HepG2 (cell line): ENCODE results near the gene SERHL2. TPM values are rescaled to one million over a fixed set of nuclear protein-coding genes. Genes with fewer than 3 reads are reported as not detected.

ENCODE experiments used
- CC2D1A ChIP-seq: sonication (generic); formaldehyde crosslinking; IDR thresholded peaks from 2 replicates; pipeline ENCODE4 v1.8.1; 2023; ENCODE audit warnings: mild to moderate bottlenecking, missing genetic modification reagents
- HIVEP1 ChIP-seq: sonication (generic); formaldehyde crosslinking; IDR thresholded peaks from 2 replicates; pipeline ENCODE4 v1.4.0; 2020; ENCODE audit warnings: mild to moderate bottlenecking, missing genetic modification reagents
- MXD4 ChIP-seq: IDR thresholded peaks from 2 replicates; pipeline ENCODE4 v1.6.1; 2016; ENCODE audit warnings: mild to moderate bottlenecking, missing biosample characterization, missing genetic modification reagents
- RAD51 ChIP-seq: fragments of 450-650 bp; IDR thresholded peaks from 2 replicates; pipeline ENCODE4 v1.6.1; 2016; ENCODE audit warnings: borderline replicate concordance
- SOX5 ChIP-seq: IDR thresholded peaks from 2 replicates; pipeline ENCODE4 v1.6.1; 2016; ENCODE audit warnings: borderline replicate concordance
- TAF15 ChIP-seq: fragments of 200-400 bp; formaldehyde crosslinking; IDR thresholded peaks from one replicate; pipeline ENCODE4 v1.6.1; 2018; ENCODE audit warnings: mild to moderate bottlenecking, low read depth, low read length; ENCODE audit not compliant: poor library complexity, severe bottlenecking
- ZMYM2 ChIP-seq: sonication (generic); formaldehyde crosslinking; IDR thresholded peaks from 2 replicates; pipeline ENCODE4 v1.8.0; 2022; ENCODE audit warnings: mild to moderate bottlenecking, missing genetic modification reagents
- ZNF124 ChIP-seq: sonication (generic); formaldehyde crosslinking; IDR thresholded peaks from 2 replicates; pipeline ENCODE4 v1.4.0; 2020; ENCODE audit warnings: missing genetic modification reagents
- ZNF20 ChIP-seq: sonication (generic); formaldehyde crosslinking; IDR thresholded peaks from 2 replicates; pipeline ENCODE4 v1.4.0; 2020; ENCODE audit warnings: mild to moderate bottlenecking, moderate library complexity, missing genetic modification reagents
- ZNF317 ChIP-seq: sonication (generic); formaldehyde crosslinking; IDR thresholded peaks from 2 replicates; pipeline ENCODE4 v1.5.0; 2020; ENCODE audit warnings: mild to moderate bottlenecking, missing genetic modification reagents
- ZNF501 ChIP-seq: sonication (generic); formaldehyde crosslinking; IDR thresholded peaks from 2 replicates; pipeline ENCODE4 v1.5.1; 2020; ENCODE audit warnings: mild to moderate bottlenecking, moderate library complexity, missing genetic modification reagents
- ZNF558 ChIP-seq: sonication (generic); formaldehyde crosslinking; IDR thresholded peaks from 2 replicates; pipeline ENCODE4 v1.9.0; 2022; ENCODE audit warnings: mild to moderate bottlenecking, missing genetic modification reagents, borderline replicate concordance
- ZNF775 ChIP-seq: sonication (generic); formaldehyde crosslinking; IDR thresholded peaks from 2 replicates; pipeline ENCODE4 v1.4.0; 2020; ENCODE audit warnings: missing genetic modification reagents, mild to moderate bottlenecking, moderate library complexity, borderline replicate concordance
- polyA plus RNA-seq, 8 experiments: library from polyadenylated mRNA; depleted of rRNA in 3 of 8; stranded (reverse) in 7 of 8; unstranded in 1 of 8; fragments of >200 nt; fragmentation: Illumina TruSeq in 4 of 8; extraction: Trizol in 4 of 8; gene quantifications; 2 replicates each; pipeline versions ENCODE4 v1.2.1 to v1.2.3, GENCODE V29; 2011 to 2016; ENCODE audit warnings: low read depth in 4 of 8, missing spikeins in 1 of 8, mixed read lengths in 1 of 8; ENCODE audit not compliant: insufficient read depth in 1 of 8
- total RNA-seq, 5 experiments: library from RNA; depleted of rRNA; stranded (reverse); fragments of >200 nt; fragmentation: Illumina TruSeq; extraction: Trizol; gene quantifications; 2 replicates each; pipeline ENCODE4 v1.2.3, GENCODE V29; 2016; ENCODE audit warnings: low read depth in 1 of 5
- TF ChIP-seq, protein P1 (sequence below): sonication (generic); formaldehyde crosslinking; IDR thresholded peaks from 2 replicates; pipeline ENCODE4 v1.4.0; 2020; ENCODE audit warnings: missing genetic modification reagents, borderline replicate concordance
- TF ChIP-seq, protein P2 (sequence below): sonication (generic); formaldehyde crosslinking; IDR thresholded peaks from 2 replicates; pipeline ENCODE4 v1.5.1; 2020; ENCODE audit warnings: missing genetic modification reagents, mild to moderate bottlenecking, borderline replicate concordance
- TF ChIP-seq, protein P3 (sequence below): IDR thresholded peaks from 2 replicates; pipeline ENCODE4 v1.6.1; 2016
- TF ChIP-seq, protein P4 (sequence below): sonication (generic); formaldehyde crosslinking; IDR thresholded peaks from 2 replicates; pipeline ENCODE4 v1.5.0; 2020; ENCODE audit warnings: mild to moderate bottlenecking, missing genetic modification reagents, moderate library complexity
- TF ChIP-seq, protein P5 (sequence below): sonication (generic); formaldehyde crosslinking; IDR thresholded peaks from 2 replicates; pipeline ENCODE4 v1.4.0; 2020; ENCODE audit warnings: missing genetic modification reagents
- TF ChIP-seq, protein P6 (sequence below): sonication (generic); formaldehyde crosslinking; IDR thresholded peaks from 2 replicates; pipeline ENCODE4 v1.4.0; 2020; ENCODE audit warnings: missing genetic modification reagents, borderline replicate concordance

Gene SERHL2
- total and polyA plus RNA-seq, 2 of the 13 experiments (the other 11 are each of a cell fraction or from before 2014, with no cell fraction given) = 1.0 to 1.8 TPM

DNA sequence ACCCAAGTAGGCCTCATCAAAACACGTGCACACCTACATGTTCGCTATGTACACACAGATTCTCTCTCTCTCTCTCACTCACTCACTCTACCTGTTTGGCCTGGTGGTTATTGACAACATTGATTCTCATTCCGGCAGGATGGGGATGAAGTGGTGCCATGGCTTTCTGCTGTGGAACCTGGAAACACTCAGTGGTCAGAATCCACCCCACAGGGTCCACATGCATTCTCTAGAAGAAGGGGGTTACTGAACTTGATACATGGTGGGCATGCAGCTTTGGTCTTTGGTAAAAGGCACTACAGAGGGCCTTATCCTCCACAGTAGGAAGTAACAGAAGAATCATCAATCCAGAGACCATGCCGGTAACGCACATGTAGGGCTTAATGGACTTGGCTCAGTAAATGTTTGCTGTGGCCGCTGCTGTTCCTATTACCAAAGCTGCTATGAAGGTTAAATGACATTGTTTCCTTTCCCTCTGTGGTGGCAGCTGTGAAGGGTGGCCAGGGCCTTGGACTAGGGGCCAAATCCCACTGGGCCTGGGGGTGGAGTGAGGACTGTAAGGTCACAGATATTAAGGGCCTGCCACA, 48.2 kb downstream of the SERHL2 start (continued):
- TF ChIP-seq ZNF124 (CRISPR knock-in tag) (peak; percentile 54; the same call in 1 of the 2 replicates), ZNF20 (CRISPR knock-in tag) (no peak), MXD4 (CRISPR knock-in tag) (peak; percentile 69; the same call in 1 of the 2 replicates), SOX5 (CRISPR knock-in tag) (peak; percentile 74), CC2D1A (CRISPR knock-in tag) (no peak), ZNF501 (CRISPR knock-in tag) (peak; percentile 47; the same call in 1 of the 2 replicates), ZNF558 (CRISPR knock-in tag) (no peak), ZNF775 (CRISPR knock-in tag) (peak; percentile 69), ZNF317 (CRISPR knock-in tag) (peak; percentile 84), ZMYM2 (CRISPR knock-in tag) (peak; percentile 88), RAD51 (no peak), TAF15 (no peak), HIVEP1 (CRISPR knock-in tag) (no peak)
- TF ChIP-seq, protein P1, sequence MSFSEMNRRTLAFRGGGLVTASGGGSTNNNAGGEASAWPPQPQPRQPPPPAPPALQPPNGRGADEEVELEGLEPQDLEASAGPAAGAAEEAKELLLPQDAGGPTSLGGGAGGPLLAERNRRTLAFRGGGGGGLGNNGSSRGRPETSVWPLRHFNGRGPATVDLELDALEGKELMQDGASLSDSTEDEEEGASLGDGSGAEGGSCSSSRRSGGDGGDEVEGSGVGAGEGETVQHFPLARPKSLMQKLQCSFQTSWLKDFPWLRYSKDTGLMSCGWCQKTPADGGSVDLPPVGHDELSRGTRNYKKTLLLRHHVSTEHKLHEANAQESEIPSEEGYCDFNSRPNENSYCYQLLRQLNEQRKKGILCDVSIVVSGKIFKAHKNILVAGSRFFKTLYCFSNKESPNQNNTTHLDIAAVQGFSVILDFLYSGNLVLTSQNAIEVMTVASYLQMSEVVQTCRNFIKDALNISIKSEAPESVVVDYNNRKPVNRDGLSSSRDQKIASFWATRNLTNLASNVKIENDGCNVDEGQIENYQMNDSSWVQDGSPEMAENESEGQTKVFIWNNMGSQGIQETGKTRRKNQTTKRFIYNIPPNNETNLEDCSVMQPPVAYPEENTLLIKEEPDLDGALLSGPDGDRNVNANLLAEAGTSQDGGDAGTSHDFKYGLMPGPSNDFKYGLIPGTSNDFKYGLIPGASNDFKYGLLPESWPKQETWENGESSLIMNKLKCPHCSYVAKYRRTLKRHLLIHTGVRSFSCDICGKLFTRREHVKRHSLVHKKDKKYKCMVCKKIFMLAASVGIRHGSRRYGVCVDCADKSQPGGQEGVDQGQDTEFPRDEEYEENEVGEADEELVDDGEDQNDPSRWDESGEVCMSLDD (CRISPR knock-in tag) = no peak
- TF ChIP-seq, protein P2, sequence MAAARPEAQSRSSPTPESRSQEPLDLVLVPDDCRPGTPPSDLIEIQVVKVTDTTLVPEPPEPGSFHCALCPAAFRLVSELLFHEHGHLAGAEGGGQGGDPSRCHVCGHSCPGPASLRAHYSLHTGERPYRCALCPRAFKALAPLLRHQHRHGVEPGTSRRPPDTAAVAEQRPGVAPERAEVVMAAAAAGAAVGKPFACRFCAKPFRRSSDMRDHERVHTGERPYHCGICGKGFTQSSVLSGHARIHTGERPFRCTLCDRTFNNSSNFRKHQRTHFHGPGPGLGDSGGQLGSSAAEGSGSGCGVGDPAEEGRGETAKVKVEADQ (CRISPR knock-in tag) = no peak
- TF ChIP-seq, protein P3, sequence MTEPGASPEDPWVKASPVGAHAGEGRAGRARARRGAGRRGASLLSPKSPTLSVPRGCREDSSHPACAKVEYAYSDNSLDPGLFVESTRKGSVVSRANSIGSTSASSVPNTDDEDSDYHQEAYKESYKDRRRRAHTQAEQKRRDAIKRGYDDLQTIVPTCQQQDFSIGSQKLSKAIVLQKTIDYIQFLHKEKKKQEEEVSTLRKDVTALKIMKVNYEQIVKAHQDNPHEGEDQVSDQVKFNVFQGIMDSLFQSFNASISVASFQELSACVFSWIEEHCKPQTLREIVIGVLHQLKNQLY (CRISPR knock-in tag) = no peak
- TF ChIP-seq, protein P4, sequence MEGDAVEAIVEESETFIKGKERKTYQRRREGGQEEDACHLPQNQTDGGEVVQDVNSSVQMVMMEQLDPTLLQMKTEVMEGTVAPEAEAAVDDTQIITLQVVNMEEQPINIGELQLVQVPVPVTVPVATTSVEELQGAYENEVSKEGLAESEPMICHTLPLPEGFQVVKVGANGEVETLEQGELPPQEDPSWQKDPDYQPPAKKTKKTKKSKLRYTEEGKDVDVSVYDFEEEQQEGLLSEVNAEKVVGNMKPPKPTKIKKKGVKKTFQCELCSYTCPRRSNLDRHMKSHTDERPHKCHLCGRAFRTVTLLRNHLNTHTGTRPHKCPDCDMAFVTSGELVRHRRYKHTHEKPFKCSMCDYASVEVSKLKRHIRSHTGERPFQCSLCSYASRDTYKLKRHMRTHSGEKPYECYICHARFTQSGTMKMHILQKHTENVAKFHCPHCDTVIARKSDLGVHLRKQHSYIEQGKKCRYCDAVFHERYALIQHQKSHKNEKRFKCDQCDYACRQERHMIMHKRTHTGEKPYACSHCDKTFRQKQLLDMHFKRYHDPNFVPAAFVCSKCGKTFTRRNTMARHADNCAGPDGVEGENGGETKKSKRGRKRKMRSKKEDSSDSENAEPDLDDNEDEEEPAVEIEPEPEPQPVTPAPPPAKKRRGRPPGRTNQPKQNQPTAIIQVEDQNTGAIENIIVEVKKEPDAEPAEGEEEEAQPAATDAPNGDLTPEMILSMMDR (CRISPR knock-in tag) = peak; percentile 9; the same call in 1 of the 2 replicates
- TF ChIP-seq, protein P5, sequence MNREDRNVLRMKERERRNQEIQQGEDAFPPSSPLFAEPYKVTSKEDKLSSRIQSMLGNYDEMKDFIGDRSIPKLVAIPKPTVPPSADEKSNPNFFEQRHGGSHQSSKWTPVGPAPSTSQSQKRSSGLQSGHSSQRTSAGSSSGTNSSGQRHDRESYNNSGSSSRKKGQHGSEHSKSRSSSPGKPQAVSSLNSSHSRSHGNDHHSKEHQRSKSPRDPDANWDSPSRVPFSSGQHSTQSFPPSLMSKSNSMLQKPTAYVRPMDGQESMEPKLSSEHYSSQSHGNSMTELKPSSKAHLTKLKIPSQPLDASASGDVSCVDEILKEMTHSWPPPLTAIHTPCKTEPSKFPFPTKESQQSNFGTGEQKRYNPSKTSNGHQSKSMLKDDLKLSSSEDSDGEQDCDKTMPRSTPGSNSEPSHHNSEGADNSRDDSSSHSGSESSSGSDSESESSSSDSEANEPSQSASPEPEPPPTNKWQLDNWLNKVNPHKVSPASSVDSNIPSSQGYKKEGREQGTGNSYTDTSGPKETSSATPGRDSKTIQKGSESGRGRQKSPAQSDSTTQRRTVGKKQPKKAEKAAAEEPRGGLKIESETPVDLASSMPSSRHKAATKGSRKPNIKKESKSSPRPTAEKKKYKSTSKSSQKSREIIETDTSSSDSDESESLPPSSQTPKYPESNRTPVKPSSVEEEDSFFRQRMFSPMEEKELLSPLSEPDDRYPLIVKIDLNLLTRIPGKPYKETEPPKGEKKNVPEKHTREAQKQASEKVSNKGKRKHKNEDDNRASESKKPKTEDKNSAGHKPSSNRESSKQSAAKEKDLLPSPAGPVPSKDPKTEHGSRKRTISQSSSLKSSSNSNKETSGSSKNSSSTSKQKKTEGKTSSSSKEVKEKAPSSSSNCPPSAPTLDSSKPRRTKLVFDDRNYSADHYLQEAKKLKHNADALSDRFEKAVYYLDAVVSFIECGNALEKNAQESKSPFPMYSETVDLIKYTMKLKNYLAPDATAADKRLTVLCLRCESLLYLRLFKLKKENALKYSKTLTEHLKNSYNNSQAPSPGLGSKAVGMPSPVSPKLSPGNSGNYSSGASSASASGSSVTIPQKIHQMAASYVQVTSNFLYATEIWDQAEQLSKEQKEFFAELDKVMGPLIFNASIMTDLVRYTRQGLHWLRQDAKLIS = no peak
- TF ChIP-seq, protein P6, sequence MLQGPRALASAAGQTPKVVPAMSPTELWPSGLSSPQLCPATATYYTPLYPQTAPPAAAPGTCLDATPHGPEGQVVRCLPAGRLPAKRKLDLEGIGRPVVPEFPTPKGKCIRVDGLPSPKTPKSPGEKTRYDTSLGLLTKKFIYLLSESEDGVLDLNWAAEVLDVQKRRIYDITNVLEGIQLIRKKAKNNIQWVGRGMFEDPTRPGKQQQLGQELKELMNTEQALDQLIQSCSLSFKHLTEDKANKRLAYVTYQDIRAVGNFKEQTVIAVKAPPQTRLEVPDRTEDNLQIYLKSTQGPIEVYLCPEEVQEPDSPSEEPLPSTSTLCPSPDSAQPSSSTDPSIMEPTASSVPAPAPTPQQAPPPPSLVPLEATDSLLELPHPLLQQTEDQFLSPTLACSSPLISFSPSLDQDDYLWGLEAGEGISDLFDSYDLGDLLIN (CRISPR knock-in tag) = no peak
